Chondrocyte (in vitro differentiated cells): ENCODE measurements around the gene ARL4D. TPM values are rescaled to one million over a fixed set of nuclear protein-coding genes. Genes with fewer than 3 reads are reported as not detected.
A peak's percentile ranks its signal among the peaks of the same experiment; 100 is the strongest.

ENCODE experiments used
- DNase-seq: peaks from one replicate; pipeline ENCODE4 v3.0.0; 2021; ENCODE audit warnings: mixed read lengths, low spot score
- H3K27ac Mint-ChIP-seq: one replicate; pipeline ENCODE4 v1.8.0; 2021; ENCODE audit warnings: mild to moderate bottlenecking, moderate library complexity, mixed read lengths; ENCODE audit not compliant: unreplicated experiment
- H3K27me3 Mint-ChIP-seq: 2 replicates; pipeline ENCODE4 v1.8.0; 2021; ENCODE audit warnings: low read depth, mixed read lengths
- H3K36me3 Mint-ChIP-seq: 2 replicates; pipeline ENCODE4 v1.8.0; 2021; ENCODE audit warnings: low read depth, mixed read lengths
- H3K4me1 Mint-ChIP-seq: 2 replicates; pipeline ENCODE4 v1.8.0; 2021; ENCODE audit warnings: low read depth, mild to moderate bottlenecking, mixed read lengths
- H3K4me3 Mint-ChIP-seq: one replicate; pipeline ENCODE4 v1.8.0; 2021; ENCODE audit warnings: mild to moderate bottlenecking, moderate library complexity, mixed read lengths; ENCODE audit not compliant: unreplicated experiment
- H3K9me3 Mint-ChIP-seq: 2 replicates; pipeline ENCODE4 v1.8.0; 2021; ENCODE audit warnings: low read depth, mixed read lengths
- CTCF ChIP-seq: fragments of 200-600 bp; sonication (generic); IDR thresholded peaks from 2 replicates; pipeline ENCODE4 v1.5.0; 2021; ENCODE audit warnings: antibody characterized with exemption, mild to moderate bottlenecking, moderate library complexity
- total RNA-seq: library from RNA; stranded (reverse); gene quantifications from 3 replicates; pipeline ENCODE4 v1.2.1, GENCODE V29; 2021

The ARL4D gene
- total RNA-seq, 1 donor from 2014 or later = 37.5 TPM

GRCh38 chr17:43448720-43449469, 50.1 kb downstream of the ARL4D start:
- Mint-ChIP-seq H3K4me1 (peaks cover 23% of the 10 kb centered on the region), H3K4me3 (no peak overlapping the region), H3K9me3 (no peaks in the 10 kb centered on the region), H3K36me3 (no peaks in the 10 kb centered on the region), H3K27me3 (no peaks in the 10 kb centered on the region), H3K27ac (peak overlapping the region; percentile 49)
- no peak for DNase-seq
- TF ChIP-seq CTCF = no peak

- H3K36me3 Mint-ChIP-seq = no peaks in the 10 kb centered on the region
- H3K4me1 Mint-ChIP-seq = peaks cover 16% of the 10 kb centered on the region
- H3K9me3 Mint-ChIP-seq = no peaks in the 10 kb centered on the region
- peak overlapping the region; percentile 49 for H3K27ac Mint-ChIP-seq
- no peak for TF ChIP-seq CTCF
- no peak overlapping the region for H3K4me3 Mint-ChIP-seq
- DNase-seq = no peak
- H3K27me3 Mint-ChIP-seq = no peaks in the 10 kb centered on the region
Observed at GRCh38 chr17:43449470-43450248, 50.9 kb downstream of the ARL4D start.

Other genes with a start within 250 kb of the ARL4D start
- 62.7 to 70.9 TPM (median 63.3 TPM) in 3 replicates for gene NBR1, start 227.8 kb upstream of the ARL4D start, total RNA-seq
- gene TMEM106A, start 187.1 kb upstream of the ARL4D start, total RNA-seq = 12.0 to 18.3 TPM (median 16.4 TPM) in 3 replicates
- gene CCDC200, start 170.4 kb upstream of the ARL4D start, total RNA-seq = not detected in 3 replicates
- gene RNU2-1, start 165.0 kb upstream of the ARL4D start, total RNA-seq = 2,934 to 3,390 TPM (median 3,124 TPM) in 3 replicates
- 39.0 to 49.6 TPM (median 49.2 TPM) in 3 replicates for gene DHX8, start 85.0 kb downstream of the ARL4D start, total RNA-seq
- gene ETV4, start 147.3 kb downstream of the ARL4D start, total RNA-seq = 1.1 to 1.2 TPM (median 1.1 TPM) in 3 replicates